Tibial artery (tissue), 4 donors: Measurements from ENCODE around the gene PKHD1.

Experiments used
- DNase-seq, 2 donors: peaks; one replicate each; pipeline ENCODE4 v3.0.0-alpha.2; 2019
- H3K27ac ChIP-seq, 2 donors: fragments of 200-600 bp; sonication (generic) in 1 of 2; 1 replicate in 1 of 2; 2 replicates in 1 of 2; pipeline ENCODE4 v1.5.1; 2018 to 2019; ENCODE audit warnings: mild to moderate bottlenecking in 1 of 2
- H3K27me3 ChIP-seq, 2 donors: fragments of 200-600 bp; sonication (generic) in 1 of 2; one replicate each; pipeline versions ENCODE4 v1.5.1 to v1.6.0; 2016 to 2019
- H3K36me3 ChIP-seq, 3 donors: fragments of 200-600 bp; sonication (generic) in 2 of 3; one replicate each; pipeline ENCODE4 v1.5.1; 2016 to 2019; ENCODE audit warnings: mild to moderate bottlenecking in 2 of 3
- H3K4me1 ChIP-seq, 4 donors: fragments of 200-600 bp; sonication (generic) in 2 of 4; 1 replicate in 3 of 4; 2 replicates in 1 of 4; pipeline ENCODE4 v1.5.1; 2016 to 2019
- H3K4me3 ChIP-seq, 2 donors: fragments of 200-600 bp; sonication (generic) in 1 of 2; 1 replicate in 1 of 2; 2 replicates in 1 of 2; pipeline ENCODE4 v1.5.1; 2018 to 2019; ENCODE audit warnings: mild to moderate bottlenecking in 2 of 2
- H3K9me3 ChIP-seq, 3 donors: fragments of 200-600 bp; sonication (generic) in 1 of 3; one replicate each; pipeline ENCODE4 v1.5.1; 2016 to 2019
- CTCF ChIP-seq, 2 experiments: fragments of 200-600 bp in 1 of 2; fragments of 450-650 bp in 1 of 2; IDR thresholded peaks; one replicate each; pipeline ENCODE4 v1.5.1; 2017 to 2019; ENCODE audit warnings: antibody characterized with exemption in 2 of 2, mild to moderate bottlenecking in 1 of 2, moderate library complexity in 1 of 2
- intact Hi-C: fragments of 100-400 bp; cut with DNase I; formaldehyde crosslinking; loops from one replicate; pipeline ENCODE4 v1.15.0; 2023; ENCODE audit warnings: low total_unique reads

Gene PKHD1

GRCh38 chr6:51633424-51633823 is 454.0 kb downstream of the PKHD1 start:
- Histone ChIP-seq H3K27me3 (no peaks in the 10 kb centered on the region), H3K4me1 (no peaks in the 10 kb centered on the region), H3K27ac (no peak overlapping the region), H3K36me3 (no peaks in the 10 kb centered on the region), H3K9me3 (no peaks in the 10 kb centered on the region), H3K4me3 (no peak overlapping the region)
- intact Hi-C loops = no loop called here
- DNase-seq = no peak
- TF ChIP-seq CTCF (IDR thresholded peaks at IDR 0.05) = no peak

- no peak for TF ChIP-seq CTCF (IDR thresholded peaks at IDR 0.05)
- no peaks in the 10 kb centered on the region for H3K36me3 ChIP-seq
- H3K4me3 ChIP-seq = no peak overlapping the region
- no peak overlapping the region for H3K27ac ChIP-seq
- H3K9me3 ChIP-seq = no peaks in the 10 kb centered on the region
- no peaks in the 10 kb centered on the region for H3K27me3 ChIP-seq
- DNase-seq = no peak
- H3K4me1 ChIP-seq = no peaks in the 10 kb centered on the region
- intact Hi-C loops = no loop called here
Observed at GRCh38 chr6:51630011-51630410, 457.4 kb downstream of the PKHD1 start.

- Histone ChIP-seq H3K27ac (no peak overlapping the region), H3K4me1 (no peaks in the 10 kb centered on the region), H3K27me3 (no peaks in the 10 kb centered on the region), H3K4me3 (no peak overlapping the region), H3K9me3 (no peaks in the 10 kb centered on the region), H3K36me3 (no peaks in the 10 kb centered on the region)
- no peak for DNase-seq
- TF ChIP-seq CTCF (IDR thresholded peaks at IDR 0.05) = no peak
- intact Hi-C loops = no loop called here
Observed at GRCh38 chr6:51626391-51626790, 461.0 kb downstream of the PKHD1 start.

GRCh38 chr6:51625566-51625965 is 461.8 kb downstream of the PKHD1 start:
- no peak for DNase-seq
- Histone ChIP-seq H3K4me1 (no peaks in the 10 kb centered on the region), H3K36me3 (no peaks in the 10 kb centered on the region), H3K9me3 (no peaks in the 10 kb centered on the region), H3K27ac (no peak overlapping the region), H3K27me3 (no peaks in the 10 kb centered on the region), H3K4me3 (no peak overlapping the region)
- intact Hi-C loops = no loop called here
- TF ChIP-seq CTCF (IDR thresholded peaks at IDR 0.05) = no peak

GRCh38 chr6:51620971-51621370 is 466.4 kb downstream of the PKHD1 start:
- no peaks in the 10 kb centered on the region for H3K9me3 ChIP-seq
- intact Hi-C loops = no loop called here
- TF ChIP-seq CTCF (IDR thresholded peaks at IDR 0.05) = no peak
- H3K27me3 ChIP-seq = no peaks in the 10 kb centered on the region
- no peaks in the 10 kb centered on the region for H3K36me3 ChIP-seq
- no peak overlapping the region for H3K27ac ChIP-seq
- no peaks in the 10 kb centered on the region for H3K4me1 ChIP-seq
- DNase-seq = no peak
- H3K4me3 ChIP-seq = no peak overlapping the region
